Esophagus squamous epithelium (tissue), 5 donors: ENCODE results near the gene EEIG1. TPM values are rescaled to one million over a fixed set of nuclear protein-coding genes. Genes with fewer than 3 reads are reported as not detected.

Source experiments
- DNase-seq: peaks from one replicate; lab custom pipeline; 2025; lab: John Stamatoyannopoulos, UW
- H3K27ac ChIP-seq, 4 donors: fragments of 200-600 bp; sonication (generic); one replicate each; pipeline ENCODE4 v1.5.1; 2016 to 2019; ENCODE audit warnings: mild to moderate bottlenecking in 1 of 4
- H3K27me3 ChIP-seq, 4 donors: fragments of 200-600 bp; sonication (generic); 1 replicate in 3 of 4; 2 replicates in 1 of 4; pipeline versions ENCODE4 v1.5.1 to v1.6.0; 2017 to 2021; ENCODE audit warnings: antibody characterized with exemption in 1 of 4
- H3K36me3 ChIP-seq, 3 donors: fragments of 200-600 bp; sonication (generic); one replicate each; pipeline ENCODE4 v1.5.1; 2016 to 2019
- H3K4me1 ChIP-seq, 3 donors: fragments of 200-600 bp; sonication (generic); one replicate each; pipeline ENCODE4 v1.5.1; 2017 to 2019
- H3K4me3 ChIP-seq, 4 donors: fragments of 200-600 bp; sonication (generic); 1 replicate in 3 of 4; 2 replicates in 1 of 4; pipeline ENCODE4 v1.5.1; 2016 to 2019; ENCODE audit warnings: mild to moderate bottlenecking in 2 of 4, moderate library complexity in 1 of 4
- H3K9me3 ChIP-seq, 3 donors: fragments of 200-600 bp; sonication (generic); one replicate each; pipeline ENCODE4 v1.5.1; 2016 to 2019
- CTCF ChIP-seq, 6 experiments: fragments of 450-650 bp in 4 of 6; fragments of 200-600 bp in 2 of 6; sonication (generic) in 2 of 6; IDR thresholded peaks; one replicate each; pipeline ENCODE4 v1.5.1; 2016 to 2019; ENCODE audit warnings: antibody characterized with exemption in 6 of 6, mild to moderate bottlenecking in 4 of 6, moderate library complexity in 4 of 6
- POLR2A ChIP-seq, 4 donors: fragments of 450-650 bp; IDR thresholded peaks; one replicate each; pipeline ENCODE4 v1.6.1; 2017; ENCODE audit warnings: antibody characterized with exemption in 4 of 4, mild to moderate bottlenecking in 4 of 4, moderate library complexity in 3 of 4
- WGBS, 2 donors: methylation state at CpG; one replicate each; pipeline ENCODE4 v1.1.5; 2018; 5-methylcytosine and 5-hydroxymethylcytosine counted together
- intact Hi-C: fragments of 100-400 bp; cut with DNase I; formaldehyde crosslinking; loops from one replicate; pipeline ENCODE4 v1.15.0; 2022
- total RNA-seq, 4 donors: library from RNA; depleted of rRNA; stranded (reverse); fragments of >200 nt; gene quantifications; one replicate each; pipeline ENCODE4 v1.1.0, GENCODE V29; 2016
- donor health status: DM: yes; HTN: yes; CAD: no.

Gene EEIG1
- total RNA-seq, 4 donors from 2014 or later, result 16.9 to 65.0 (median 24.0) TPM

- no peaks in the 10 kb centered on the region for H3K9me3 ChIP-seq
- peaks cover 0 to 54% (median 0%) of the 10 kb centered on the region in 3 donors for H3K36me3 ChIP-seq
- intact Hi-C loops, result no loop called here
- no peak for TF ChIP-seq POLR2A (IDR thresholded peaks at IDR 0.05)
- DNase-seq, result no peak
- 62 to 71% methylated on average over 4 to 12 of the region's 21 CpGs for WGBS, 2 donors
- peaks cover 27 to 76% (median 29%) of the 10 kb centered on the region in 3 donors for H3K4me1 ChIP-seq
- peak overlapping the region in 3 of 4 donors; percentile 43 to 59 (median 55) for H3K27ac ChIP-seq
- H3K4me3 ChIP-seq, result no peak overlapping the region
- no peaks in the 10 kb centered on the region for H3K27me3 ChIP-seq
Measured at GRCh38 chr9:127950513-127951289, 30.1 kb downstream of the EEIG1 start.

GRCh38 chr9:127949827-127950512, 30.8 kb downstream of the EEIG1 start:
- Histone ChIP-seq H3K27ac (peak overlapping the region in 3 of 4 donors; percentile 43 to 59 (median 55)), H3K9me3 (no peaks in the 10 kb centered on the region), H3K4me1 (peaks cover 21 to 70% (median 21%) of the 10 kb centered on the region in 3 donors), H3K4me3 (no peak overlapping the region), H3K36me3 (peaks cover 5 to 62% (median 6%) of the 10 kb centered on the region in 3 donors), H3K27me3 (no peaks in the 10 kb centered on the region)
- intact Hi-C loops, result loop anchor here (10.0 kb wide), 1 partner anchor 155 kb away; no protein-coding TSS in a partner anchor
- 53 to 72% methylated on average over 4 to 13 of the region's 17 CpGs for WGBS, 2 donors
- DNase-seq, result no peak
- TF ChIP-seq CTCF (IDR thresholded peaks at IDR 0.05) (no peak), POLR2A (IDR thresholded peaks at IDR 0.05) (no peak)

- Histone ChIP-seq H3K27me3 (no peaks in the 10 kb centered on the region), H3K36me3 (peaks cover 20 to 81% (median 23%) of the 10 kb centered on the region in 3 donors), H3K4me1 (peaks cover 5 to 66% (median 10%) of the 10 kb centered on the region in 3 donors), H3K27ac (peak overlapping the region in 3 of 4 donors; percentile 12 to 22 (median 21)), H3K4me3 (no peak overlapping the region), H3K9me3 (no peaks in the 10 kb centered on the region)
- DNase-seq, result no peak
- 96 to 100% methylated on average over 3 to 5 of the region's 17 CpGs for WGBS, 2 donors
- TF ChIP-seq POLR2A (IDR thresholded peaks at IDR 0.05) (no peak), CTCF (IDR thresholded peaks at IDR 0.05) (no peak)
- intact Hi-C loops, result loop anchor here (10.0 kb wide), 1 partner anchor 157 kb away; no protein-coding TSS in a partner anchor
Measured at GRCh38 chr9:127947841-127948710, 32.7 kb downstream of the EEIG1 start.

DNA sequence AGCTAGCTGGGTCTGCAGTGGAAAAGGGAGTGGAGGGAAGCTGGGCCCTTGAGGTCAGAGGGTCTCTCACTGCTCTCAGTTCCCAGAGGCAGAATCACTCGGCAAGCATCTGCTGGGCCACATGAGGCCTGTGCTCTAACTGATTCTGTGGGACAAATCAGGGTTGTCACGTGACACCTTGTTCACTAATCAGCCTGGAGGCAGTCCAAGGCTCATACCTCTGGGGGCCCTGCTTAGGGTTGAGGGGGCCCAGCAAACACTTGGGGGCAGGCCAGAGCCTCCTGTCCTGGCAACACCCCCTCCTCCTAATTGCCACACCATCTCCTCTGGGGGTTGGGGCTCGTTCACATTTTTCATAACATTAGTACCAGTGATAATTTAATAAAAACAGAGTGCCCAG, 34.1 kb downstream of the EEIG1 start:
- no peak for DNase-seq
- Histone ChIP-seq H3K27me3 (no peaks in the 10 kb centered on the region), H3K9me3 (no peaks in the 10 kb centered on the region), H3K4me1 (peaks cover 5 to 66% (median 10%) of the 10 kb centered on the region in 3 donors), H3K27ac (peak overlapping the region in 2 of 4 donors; percentile 14 to 39), H3K36me3 (peaks cover 29 to 94% (median 33%) of the 10 kb centered on the region in 3 donors), H3K4me3 (no peak overlapping the region)
- 62 to 80% methylated on average over 3 of the region's 3 CpGs for WGBS, 2 donors
- TF ChIP-seq POLR2A (IDR thresholded peaks at IDR 0.05) (no peak), CTCF (IDR thresholded peaks at IDR 0.05) (no peak)
- intact Hi-C loops, result loop anchor here (10.0 kb wide), 1 partner anchor 158 kb away; no protein-coding TSS in a partner anchor

DNA sequence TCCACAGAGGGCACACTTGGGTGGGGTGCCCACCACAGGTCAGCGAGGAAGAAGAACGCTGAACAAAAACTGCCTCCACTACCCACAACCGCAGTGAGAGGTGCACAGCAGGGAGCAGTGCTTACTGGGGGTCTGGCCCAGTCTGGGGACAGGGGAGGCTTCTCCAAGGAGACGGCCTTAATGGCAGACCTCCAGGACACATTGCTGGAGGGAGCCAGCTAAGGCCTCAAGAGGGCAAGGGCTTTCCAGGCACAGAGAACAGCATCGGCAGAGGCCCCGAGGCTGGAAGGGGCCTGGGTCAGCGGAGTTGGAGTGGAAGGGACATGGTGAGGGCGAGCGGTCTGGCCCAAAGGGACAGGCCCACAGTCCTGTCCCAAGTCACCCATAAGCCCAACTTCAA, 34.8 kb downstream of the EEIG1 start:
- no peak for DNase-seq
- peaks cover 5 to 60% (median 10%) of the 10 kb centered on the region in 3 donors for H3K4me1 ChIP-seq
- peaks cover 29 to 98% (median 33%) of the 10 kb centered on the region in 3 donors for H3K36me3 ChIP-seq
- H3K9me3 ChIP-seq, result no peaks in the 10 kb centered on the region
- H3K27ac ChIP-seq, result peak overlapping the region in 2 of 4 donors; percentile 14 to 39
- H3K4me3 ChIP-seq, result no peak overlapping the region
- 78 to 86% methylated on average over 6 to 8 of the region's 9 CpGs for WGBS, 2 donors
- H3K27me3 ChIP-seq, result no peaks in the 10 kb centered on the region
- TF ChIP-seq CTCF (IDR thresholded peaks at IDR 0.05) (no peak), POLR2A (IDR thresholded peaks at IDR 0.05) (no peak)
- intact Hi-C loops, result loop anchor here (10.0 kb wide), 1 partner anchor 159 kb away; no protein-coding TSS in a partner anchor
